HTR-8/SVneo (cell line): ENCODE measurements around the gene ATP2A2.
"Not testable (repeated sequence)": the region's sequence is repeated elsewhere in the genome, so short reads cannot be mapped to it uniquely, and the experiment has no call there.

Experiments
- DNase-seq: peaks from one replicate; pipeline ENCODE4 v3.0.0; 2011; ENCODE audit warnings: low spot score, mixed read lengths; ENCODE audit not compliant: insufficient read length
- FAIRE-seq: peaks from 2 replicates; lab custom pipeline; 2011; peaks lifted over from hg19 to GRCh38; lab: Jason Lieb, UNC

Gene ATP2A2

DNA sequence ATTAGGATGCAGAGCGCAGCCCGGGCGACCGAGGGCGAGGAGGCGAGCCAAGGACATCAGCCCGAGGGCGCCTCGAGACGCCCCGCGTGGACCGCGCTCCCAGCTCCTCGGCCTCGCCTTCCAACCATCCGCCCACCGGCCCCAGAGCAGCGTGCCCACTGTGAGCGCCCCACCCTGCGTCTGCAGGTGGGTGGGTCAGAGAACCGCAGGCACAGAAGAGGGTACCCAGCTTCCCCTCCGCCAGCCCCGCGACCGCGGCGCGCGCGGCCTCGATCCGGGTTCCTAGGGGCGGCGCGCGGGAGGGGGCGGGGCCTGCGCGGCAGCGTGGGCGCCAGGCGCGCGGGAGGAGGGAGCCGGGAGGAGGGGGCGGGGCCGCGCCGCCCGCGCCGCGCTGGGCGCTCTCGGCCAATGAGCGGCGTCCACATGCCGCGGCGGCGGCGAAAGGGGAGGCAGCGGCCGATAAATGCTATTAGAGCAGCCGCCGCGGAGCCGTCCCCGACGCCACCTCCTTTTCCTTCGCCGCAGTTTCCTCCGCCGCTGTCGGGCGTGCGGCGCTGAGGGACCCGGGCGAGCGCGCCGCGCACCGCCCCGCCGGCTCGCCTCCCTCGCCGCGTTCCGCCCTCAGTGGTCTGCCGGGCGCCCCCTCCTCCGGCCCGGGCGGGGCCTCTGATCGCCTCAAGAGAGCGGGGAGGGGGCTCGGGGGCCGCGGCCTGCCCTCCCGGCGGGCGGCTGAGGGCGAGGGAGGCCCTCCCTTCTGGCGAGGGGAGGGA lies at the start of gene ATP2A2:
TSS of gene ATP2A2 (plus strand) at position 469 of the 770 bp plus-strand sequence. CDS start 543 bp downstream, outside the sequence.
- peak; percentile 89 for DNase-seq
- peak; percentile 79 for FAIRE-seq

DNA sequence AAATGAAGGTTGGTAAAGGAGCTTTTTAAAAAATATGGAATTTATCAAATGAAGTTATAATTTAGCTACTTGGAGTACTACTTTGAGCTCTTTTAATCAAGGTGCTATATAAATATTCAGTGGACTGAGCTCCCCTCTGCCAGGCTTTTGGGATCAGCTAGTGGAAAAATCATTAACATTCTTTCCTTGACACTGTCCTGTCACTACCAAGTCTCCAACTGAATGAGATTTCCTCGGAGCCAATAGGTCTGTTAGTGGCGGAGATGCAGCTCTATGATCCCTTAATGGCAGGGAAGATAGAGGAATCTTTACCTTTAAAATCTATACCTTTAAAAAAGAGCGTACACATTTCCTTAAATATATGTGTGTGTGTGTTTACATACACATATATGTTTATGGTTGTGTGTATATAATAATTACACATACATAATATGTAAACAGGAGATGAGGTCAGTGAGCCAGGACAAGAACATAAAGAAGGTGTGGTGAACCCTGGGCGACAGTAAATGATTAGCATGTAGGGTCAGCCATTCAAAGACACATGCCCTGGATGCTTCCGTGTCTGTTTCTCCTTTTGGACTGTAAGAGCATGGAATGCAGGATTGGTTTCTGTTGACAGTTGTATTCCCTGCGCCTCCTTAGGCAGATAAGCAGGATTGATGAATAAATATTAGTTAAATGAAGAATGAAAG lies 47.7 kb upstream of the ATP2A2 start:
- FAIRE-seq, result no peak
- DNase-seq, result no peak

DNA sequence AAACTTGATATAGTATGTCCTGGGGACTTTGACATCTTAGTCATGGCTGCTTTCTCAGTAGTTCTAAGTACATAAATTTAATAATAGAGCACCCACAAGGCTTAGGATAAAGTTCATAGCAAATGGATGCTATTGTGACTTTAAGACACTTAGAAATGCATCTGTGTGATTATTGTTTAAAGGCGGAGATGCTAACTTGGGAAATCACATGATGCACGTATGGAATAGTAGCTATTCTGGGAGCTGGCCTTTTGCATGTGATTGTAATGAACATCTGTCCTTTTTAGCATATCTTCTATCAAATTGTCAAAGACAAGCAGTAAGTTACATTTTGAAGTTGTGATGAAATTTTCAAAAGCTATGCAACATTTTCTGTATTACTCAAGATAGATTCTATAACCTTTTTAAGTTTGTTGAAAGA lies 46.7 kb upstream of the ATP2A2 start:
- DNase-seq, result no peak

DNA sequence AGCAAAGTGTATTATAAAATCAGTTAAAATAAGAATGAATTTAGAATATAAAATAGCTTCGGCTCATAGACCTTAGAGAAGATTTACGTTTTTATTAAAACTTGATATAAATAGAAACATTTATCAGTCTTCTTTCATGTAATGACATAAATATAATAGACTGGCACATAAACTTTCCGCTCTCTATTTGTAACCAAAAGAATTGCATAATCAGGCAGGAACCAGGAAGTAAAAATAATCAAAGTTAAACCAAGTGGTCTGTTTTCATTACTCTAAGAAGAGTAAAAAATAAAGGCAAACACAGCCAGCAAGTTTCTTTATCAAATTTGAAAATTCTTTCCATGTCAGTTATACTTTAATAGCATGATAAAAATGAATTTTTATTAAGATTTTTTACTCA lies 46.3 kb upstream of the ATP2A2 start:
- DNase-seq (no peak), FAIRE-seq (no peak)

More for the DNA sequence above, 46.7 kb upstream of the ATP2A2 start:
- FAIRE-seq, result no peak

DNA sequence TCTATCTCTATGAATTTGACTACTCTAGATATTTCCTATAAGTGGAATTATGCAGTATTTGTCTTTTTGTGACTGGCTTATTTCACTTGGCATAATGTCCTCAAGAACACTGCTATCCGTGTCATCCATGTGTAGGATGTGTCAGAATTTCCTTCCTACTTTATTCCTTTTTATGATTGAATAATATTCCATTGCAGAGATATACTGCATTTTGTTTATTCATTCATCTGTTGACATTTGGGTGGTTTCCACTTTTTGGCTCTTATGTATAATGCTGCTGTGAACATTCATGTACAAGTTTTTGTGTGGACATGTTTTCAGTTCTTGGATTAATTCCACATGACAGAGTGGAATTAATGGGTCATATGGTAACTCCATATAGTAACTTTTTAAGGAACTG lies 45.7 kb upstream of the ATP2A2 start:
- FAIRE-seq, result no peak
- DNase-seq, result no peak

DNA sequence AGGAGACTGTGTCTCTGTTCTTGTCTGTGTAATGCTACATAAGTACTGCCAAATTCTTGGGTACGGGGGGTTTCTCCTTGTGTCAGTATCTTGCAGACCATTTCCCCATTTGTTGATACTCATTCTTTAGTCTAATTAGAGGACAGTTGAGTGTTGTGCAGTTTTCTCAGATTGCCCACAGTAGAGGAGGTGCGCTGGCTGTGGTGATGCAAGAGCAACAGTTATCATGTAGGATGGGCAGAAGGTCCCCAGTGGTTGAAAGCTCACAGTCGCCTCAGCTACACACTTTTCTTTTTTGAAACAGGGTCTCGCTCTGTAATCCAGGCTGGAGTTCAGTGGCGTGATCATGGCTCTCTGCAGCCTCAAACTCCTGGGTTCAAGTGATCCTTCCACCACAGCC lies 37.8 kb upstream of the ATP2A2 start:
- DNase-seq (no peak), FAIRE-seq (no peak)

DNA sequence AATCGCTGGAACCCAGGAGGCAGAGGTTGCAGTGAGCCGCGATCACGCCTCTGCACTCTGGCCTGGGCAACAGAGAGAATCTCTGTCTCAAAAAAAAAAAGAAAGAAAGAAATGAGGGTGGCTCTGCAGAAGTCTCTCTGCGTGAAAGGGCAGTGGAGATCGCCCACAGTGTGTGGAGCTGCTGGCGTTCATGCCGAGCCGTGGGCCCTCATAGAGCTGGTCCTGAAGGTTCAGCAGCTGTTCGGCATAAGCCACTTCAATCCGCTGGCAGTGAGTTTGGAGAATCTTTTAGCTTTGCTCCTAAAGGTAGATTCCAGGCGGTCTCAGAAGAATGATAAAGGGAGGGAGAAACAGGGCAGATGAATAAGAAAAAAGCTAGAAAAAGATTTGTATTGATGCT lies 36.7 kb upstream of the ATP2A2 start:
- DNase-seq (no peak), FAIRE-seq (no peak)

DNA sequence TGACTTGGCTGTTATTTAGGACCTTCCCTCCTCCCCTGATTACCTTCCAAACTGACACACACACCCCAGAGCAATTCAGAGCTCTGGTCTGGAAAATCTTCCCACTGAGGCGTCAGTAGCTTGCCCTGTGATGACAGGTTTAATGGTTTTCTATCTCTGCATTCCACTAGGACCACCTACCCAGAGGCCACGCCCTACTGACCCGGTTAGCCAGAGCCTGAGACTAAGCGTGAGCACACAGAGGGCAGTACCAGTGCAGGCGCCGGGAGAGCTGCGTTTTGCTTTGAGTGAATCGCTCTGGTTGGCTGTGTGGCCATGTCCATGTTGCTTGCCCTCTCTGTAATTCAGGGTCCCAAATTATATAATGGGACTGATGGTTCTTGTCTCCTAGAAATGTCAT lies 36.2 kb upstream of the ATP2A2 start:
- DNase-seq, result no peak
- FAIRE-seq, result no peak

DNA sequence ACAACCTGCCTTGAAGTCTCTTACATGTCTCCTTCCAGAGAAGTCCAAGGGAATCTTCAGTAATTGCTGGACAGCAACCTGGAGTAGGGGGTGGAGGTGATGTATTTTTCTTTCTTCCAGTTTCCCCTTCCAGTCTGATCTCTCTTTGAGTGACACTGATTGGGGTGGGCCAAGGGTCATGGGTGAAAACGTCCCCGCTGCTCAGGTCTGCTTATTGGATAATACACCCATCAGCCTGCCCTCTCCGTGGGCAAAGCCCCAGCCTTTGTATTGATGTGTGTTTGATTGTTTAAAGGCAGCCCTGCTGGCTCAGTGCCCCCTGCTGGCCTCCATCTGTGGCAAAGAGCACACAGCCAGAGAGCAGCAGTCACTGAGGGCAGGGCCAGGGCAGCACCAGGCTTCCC lies 35.7 kb upstream of the ATP2A2 start:
- FAIRE-seq, result no peak
- DNase-seq, result no peak

DNA sequence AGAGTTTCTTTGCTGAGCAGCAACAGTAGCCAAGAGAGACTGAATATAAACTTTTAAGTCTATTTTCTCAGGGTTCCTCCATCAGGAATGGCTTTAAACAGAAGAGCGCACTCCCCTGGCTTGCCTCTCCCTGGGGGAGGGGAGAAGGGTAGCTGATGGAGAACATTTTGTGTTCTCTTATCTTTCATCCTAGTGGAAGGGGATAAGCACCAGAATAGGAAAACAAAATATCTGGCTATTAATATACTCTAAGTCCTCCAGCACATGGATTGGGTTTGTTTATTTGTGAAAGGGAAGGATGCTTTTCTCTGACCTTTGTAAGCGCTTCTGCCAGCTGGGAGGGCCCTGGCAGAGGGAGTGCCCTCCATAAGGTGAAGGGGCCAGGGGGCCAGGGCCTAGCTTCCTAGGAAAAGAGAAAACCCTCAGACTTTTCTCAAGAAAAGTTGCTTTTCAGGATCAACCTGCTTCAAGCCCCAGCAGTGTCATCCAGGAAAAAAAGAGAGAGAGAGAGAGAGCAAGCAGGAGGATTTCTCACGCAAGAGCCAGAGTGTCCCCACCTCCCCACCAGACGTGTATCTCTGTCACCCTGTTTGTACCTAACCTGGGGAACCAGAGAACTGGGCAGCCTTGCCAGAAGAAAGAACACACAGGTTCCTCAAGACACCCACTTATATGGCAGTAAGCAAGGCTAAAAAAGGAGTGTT lies 34.3 kb upstream of the ATP2A2 start:
- DNase-seq, result no peak
- FAIRE-seq, result no peak

DNA sequence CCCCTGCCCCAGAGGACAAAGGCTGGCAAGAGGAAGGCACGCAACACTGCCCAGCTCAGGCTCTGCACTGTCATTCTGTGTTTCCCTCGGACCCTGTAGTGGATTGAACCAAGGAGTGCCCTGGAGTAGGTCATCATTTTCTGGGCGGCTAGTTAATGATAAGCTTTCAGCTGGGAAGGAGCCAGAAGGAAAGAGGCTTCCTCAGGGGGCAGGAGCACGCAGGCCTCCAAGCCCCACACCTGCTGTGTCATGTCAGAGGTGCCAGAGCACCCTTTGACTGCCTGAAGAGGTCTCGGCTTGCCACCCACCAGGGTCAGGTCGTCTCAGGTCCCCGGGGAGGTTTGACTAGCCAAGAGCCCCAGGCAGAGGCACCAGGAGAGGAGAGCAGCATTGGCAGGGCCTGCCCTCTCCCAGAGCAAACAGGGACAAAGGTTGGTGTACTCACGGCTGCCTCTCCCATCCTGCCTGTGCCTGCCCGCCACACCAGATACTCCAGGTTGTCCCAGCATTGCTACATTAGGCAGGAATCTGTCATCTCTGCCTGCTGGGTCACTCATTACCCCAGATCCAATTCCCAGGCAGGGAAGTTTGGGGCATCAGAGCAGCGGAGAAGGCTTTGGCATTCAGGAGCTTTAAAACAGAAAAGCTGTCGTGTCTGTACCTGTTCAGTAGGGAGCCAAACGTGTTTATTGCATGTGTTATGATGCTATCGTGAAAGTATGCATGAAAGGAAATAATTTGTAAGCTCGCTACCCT lies 33.5 kb upstream of the ATP2A2 start:
- DNase-seq (no peak), FAIRE-seq (no peak)

DNA sequence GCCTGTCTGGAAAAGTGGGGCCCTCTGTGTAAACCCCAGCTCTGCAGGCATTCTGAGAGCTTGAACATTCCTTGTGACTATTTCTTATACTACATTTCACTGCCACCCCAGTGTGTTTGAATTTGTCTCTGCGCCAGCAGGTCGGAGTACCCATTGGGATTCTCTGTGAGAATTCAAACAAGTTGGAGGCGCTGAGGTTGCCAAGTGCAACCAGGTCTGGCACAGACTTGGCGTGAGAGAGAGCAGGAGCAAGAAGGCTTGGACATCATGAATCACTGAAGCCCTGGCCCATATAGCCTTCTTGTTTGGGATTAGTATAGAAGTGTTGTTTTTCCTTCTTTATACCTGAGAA lies 33.0 kb upstream of the ATP2A2 start:
- FAIRE-seq (no peak), DNase-seq (no peak)

DNA sequence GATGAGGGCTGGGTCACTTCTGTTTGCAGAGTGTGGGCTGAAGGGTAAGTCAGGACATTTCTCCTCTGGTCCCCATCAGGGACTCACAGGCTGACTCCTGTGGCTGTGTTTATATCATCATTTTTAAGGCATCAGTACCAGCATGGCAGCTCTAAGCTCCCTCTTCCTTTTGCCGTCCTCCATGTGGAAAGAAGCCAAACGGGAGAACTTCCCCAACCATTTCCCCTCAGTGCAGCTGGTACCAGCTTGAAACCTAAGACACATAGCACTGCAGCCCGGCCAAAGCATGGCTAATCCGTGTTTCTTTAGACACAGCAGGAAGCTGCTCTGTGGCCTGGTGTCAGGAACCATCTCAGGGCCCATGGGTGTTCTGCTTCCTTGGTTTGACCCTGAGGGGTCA lies 31.9 kb upstream of the ATP2A2 start:
- no peak for FAIRE-seq
- no peak for DNase-seq

DNA sequence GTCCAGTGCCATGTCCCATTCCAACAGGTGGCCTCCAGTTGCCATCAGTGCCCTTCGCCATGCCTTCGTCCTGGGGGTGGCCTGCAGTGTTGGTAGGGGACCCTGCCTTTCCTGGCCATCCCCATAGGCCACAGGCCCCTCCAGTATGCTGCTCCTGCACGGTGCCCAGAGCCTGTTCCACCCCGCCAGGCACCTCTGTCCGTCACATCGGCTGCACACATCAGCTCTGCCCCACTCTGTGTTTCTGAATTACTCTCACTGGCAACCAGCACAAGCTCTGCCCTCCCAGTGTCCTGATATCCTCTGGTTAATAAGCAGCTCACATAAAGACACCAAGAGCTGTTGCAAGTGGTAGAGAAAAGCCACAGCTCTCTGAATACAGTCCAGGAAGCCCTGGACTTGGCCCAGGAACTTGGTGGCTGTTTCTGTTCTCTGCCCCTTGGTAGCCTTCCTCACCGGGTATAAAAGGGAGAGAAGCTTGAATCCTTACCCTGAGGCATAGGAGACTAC lies 31.3 kb upstream of the ATP2A2 start:
- DNase-seq (no peak), FAIRE-seq (no peak)

DNA sequence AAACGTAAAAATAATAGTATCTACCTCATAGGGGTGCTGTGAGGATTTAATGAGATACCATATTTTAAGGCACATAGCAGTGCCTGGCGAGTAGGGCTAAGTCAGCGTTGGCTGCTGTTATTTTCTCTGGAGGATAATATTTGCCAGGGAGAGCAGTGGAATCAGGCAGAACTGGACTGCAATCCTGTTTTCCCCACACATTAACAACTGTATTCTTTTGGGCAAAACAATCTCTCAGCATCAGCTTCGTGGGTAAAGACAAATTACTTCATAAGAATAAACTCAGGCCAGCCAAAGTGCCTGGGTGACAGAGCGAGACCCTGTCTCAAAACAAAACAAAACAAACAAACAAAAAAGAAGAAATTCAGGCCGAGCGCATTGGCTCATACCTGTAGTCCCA lies 29.7 kb upstream of the ATP2A2 start:
- FAIRE-seq (no peak), DNase-seq (no peak)

DNA sequence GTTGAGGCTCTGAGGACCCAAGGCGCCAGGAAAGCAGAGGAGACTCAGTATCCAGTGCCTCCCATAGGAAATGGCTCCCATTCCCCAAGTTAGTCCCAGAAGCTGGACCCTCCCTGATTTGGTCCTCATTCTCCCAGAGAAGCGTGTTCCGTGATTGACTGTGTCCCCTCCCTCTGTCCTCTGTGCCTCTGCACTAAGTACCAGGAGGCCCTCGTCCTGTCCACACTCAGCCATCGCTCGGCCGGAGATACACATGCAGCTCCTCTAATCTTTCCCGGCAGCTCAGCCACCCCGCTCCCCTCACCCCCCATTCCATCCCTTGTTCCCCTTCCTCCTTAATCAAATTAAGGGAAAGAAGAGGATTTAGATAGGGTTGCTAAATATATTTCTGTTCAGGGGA lies 28.3 kb upstream of the ATP2A2 start:
- no peak for FAIRE-seq
- no peak for DNase-seq

DNA sequence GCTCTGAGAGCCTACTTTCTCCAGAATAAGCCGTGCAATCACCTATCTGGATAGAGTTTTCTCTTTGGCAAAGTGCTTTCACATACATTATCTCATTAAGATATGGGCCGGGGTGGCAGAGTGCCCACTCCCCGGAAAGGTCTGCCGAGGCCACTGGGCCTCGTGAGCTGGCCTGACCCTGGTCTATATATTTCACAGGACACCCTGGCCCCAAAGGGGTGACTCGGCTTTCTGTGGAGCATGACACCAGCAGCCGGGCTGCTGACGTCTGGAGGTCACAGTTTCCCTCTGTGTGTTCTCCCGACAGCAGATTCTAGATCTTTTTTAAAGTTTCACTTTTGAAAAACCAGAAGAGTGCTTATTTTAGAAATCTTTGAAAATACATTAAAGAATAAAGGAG lies 27.9 kb upstream of the ATP2A2 start:
- no peak for FAIRE-seq
- no peak for DNase-seq

DNA sequence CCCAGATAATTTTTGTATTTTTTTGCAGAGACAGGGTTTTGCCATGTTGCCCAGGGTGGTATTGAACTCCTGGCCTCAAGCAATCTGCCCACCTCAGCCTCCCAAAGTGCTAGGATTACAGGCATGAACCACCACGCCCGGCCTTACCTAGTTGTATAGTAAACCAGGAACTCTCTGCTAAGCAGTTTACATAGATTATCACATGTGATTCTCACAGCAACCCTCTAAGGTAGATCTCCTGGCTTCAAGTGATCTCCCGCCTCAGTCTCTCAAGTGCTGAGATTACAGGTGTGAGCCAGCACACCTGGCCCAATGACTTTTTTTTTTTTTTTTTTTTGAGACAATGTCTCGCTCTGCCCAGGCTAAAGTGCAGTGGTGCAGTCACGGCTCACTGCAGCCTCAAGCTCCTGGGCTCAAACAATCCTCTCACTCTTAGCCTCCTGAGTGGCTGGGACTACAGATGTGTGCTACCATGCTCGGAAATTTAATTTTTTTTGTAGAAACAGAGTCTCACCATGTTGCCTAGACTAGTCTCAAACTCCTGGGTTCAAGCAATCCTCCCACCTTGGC lies 26.0 kb upstream of the ATP2A2 start:
- DNase-seq, result no peak
- no peak for FAIRE-seq

DNA sequence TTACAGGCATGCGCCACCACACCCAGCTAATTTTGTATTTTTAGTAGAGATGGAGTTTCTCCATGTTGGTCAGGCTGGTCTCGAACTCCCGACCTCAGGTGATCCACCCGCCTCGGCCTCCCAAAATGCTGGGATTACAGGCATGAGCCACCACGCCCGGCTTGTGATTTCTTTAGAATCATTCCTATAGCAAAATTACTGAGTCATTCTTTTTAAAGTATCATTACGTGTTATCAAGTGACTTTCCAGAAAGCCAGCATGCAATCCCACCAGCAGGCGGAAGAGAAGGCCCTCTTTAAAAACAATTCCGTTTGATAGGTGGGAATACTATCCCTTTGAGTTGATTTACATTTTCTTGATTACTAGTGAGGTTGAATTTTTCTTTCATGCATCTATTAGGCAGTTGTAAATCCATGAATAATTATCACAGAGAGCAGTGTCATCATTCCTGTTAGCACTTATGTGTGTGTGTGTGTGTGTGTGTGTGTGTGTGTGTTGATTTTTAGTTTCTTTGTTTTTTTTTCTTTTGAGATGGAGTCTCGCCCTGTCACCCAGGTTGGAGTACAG lies 25.1 kb upstream of the ATP2A2 start:
- not testable (repeated sequence) for DNase-seq, FAIRE-seq
